HepG2 (cell line): ENCODE results near the gene PLXNC1. TPM values are rescaled to one million over a fixed set of nuclear protein-coding genes. Genes with fewer than 3 reads are reported as not detected.

ENCODE experiments used
- ARNTL ChIP-seq: sonication (generic); formaldehyde crosslinking; IDR thresholded peaks from 2 replicates; pipeline ENCODE4 v1.4.0; 2020; ENCODE audit warnings: mild to moderate bottlenecking, missing genetic modification reagents
- GZF1 ChIP-seq: sonication (generic); formaldehyde crosslinking; IDR thresholded peaks from 2 replicates; pipeline ENCODE4 v1.5.1; 2020; ENCODE audit warnings: mild to moderate bottlenecking, missing genetic modification reagents
- JUND ChIP-seq: sonication (generic); formaldehyde crosslinking; IDR thresholded peaks from 2 replicates; pipeline ENCODE4 v1.8.0; 2022; ENCODE audit warnings: mild to moderate bottlenecking, missing genetic modification reagents
- LCORL ChIP-seq, 2 experiments: fragments of 450-650 bp in 1 of 2; sonication (generic) in 1 of 2; formaldehyde crosslinking in 1 of 2; IDR thresholded peaks; 2 replicates each; pipeline versions ENCODE4 v1.5.0 to v1.6.1; 2017 to 2020; ENCODE audit warnings: antibody characterized with exemption in 1 of 2, missing genetic modification reagents in 1 of 2
- PAX8 ChIP-seq: sonication (generic); formaldehyde crosslinking; IDR thresholded peaks from 2 replicates; pipeline ENCODE4 v1.8.0; 2022; ENCODE audit warnings: mild to moderate bottlenecking, missing genetic modification reagents, borderline replicate concordance
- TARDBP ChIP-seq: sonication (generic); formaldehyde crosslinking; IDR thresholded peaks from 2 replicates; pipeline ENCODE4 v1.8.0; 2022; ENCODE audit warnings: mild to moderate bottlenecking, missing genetic modification reagents
- TBX3 ChIP-seq: fragments of 450-650 bp; IDR thresholded peaks from 2 replicates; pipeline ENCODE4 v1.6.1; 2017; ENCODE audit warnings: antibody characterized with exemption, mild to moderate bottlenecking, inconsistent platforms, borderline replicate concordance
- TRIM24 ChIP-seq: sonication (generic); formaldehyde crosslinking; IDR thresholded peaks from 2 replicates; pipeline ENCODE4 v1.8.0; 2022; ENCODE audit warnings: mild to moderate bottlenecking, missing genetic modification reagents
- ZNF468 ChIP-seq: sonication (generic); formaldehyde crosslinking; IDR thresholded peaks from 2 replicates; pipeline ENCODE4 v1.8.0; 2022; ENCODE audit warnings: mild to moderate bottlenecking, moderate library complexity, missing genetic modification reagents
- ZNF792 ChIP-seq: IDR thresholded peaks from 2 replicates; pipeline ENCODE4 v1.6.1; 2016
- ZNF891 ChIP-seq: sonication (generic); formaldehyde crosslinking; IDR thresholded peaks from 2 replicates; pipeline ENCODE4 v1.5.0; 2020; ENCODE audit warnings: mild to moderate bottlenecking, missing genetic modification reagents
- polyA plus RNA-seq, 8 experiments: library from polyadenylated mRNA; depleted of rRNA in 3 of 8; stranded (reverse) in 7 of 8; unstranded in 1 of 8; fragments of >200 nt; fragmentation: Illumina TruSeq in 4 of 8; extraction: Trizol in 4 of 8; gene quantifications; 2 replicates each; pipeline versions ENCODE4 v1.2.1 to v1.2.3, GENCODE V29; 2011 to 2016; ENCODE audit warnings: low read depth in 4 of 8, missing spikeins in 1 of 8, mixed read lengths in 1 of 8; ENCODE audit not compliant: insufficient read depth in 1 of 8
- total RNA-seq, 5 experiments: library from RNA; depleted of rRNA; stranded (reverse); fragments of >200 nt; fragmentation: Illumina TruSeq; extraction: Trizol; gene quantifications; 2 replicates each; pipeline ENCODE4 v1.2.3, GENCODE V29; 2016; ENCODE audit warnings: low read depth in 1 of 5
- TF ChIP-seq, protein P1 (sequence below): sonication (generic); formaldehyde crosslinking; IDR thresholded peaks from 2 replicates; pipeline ENCODE4 v1.8.0; 2022; ENCODE audit warnings: low read depth, missing genetic modification reagents
- TF ChIP-seq, protein P2 (sequence below): IDR thresholded peaks from 2 replicates; pipeline ENCODE4 v1.6.1; 2018; ENCODE audit warnings: missing genetic modification reagents
- TF ChIP-seq, protein P3 (sequence below): sonication (generic); formaldehyde crosslinking; IDR thresholded peaks from 2 replicates; pipeline ENCODE4 v1.4.0; 2020; ENCODE audit warnings: missing genetic modification reagents

PLXNC1 gene
- total and polyA plus RNA-seq, 2 of the 13 experiments (the other 11 are each of a cell fraction or from before 2014, with no cell fraction given): 6.6 to 11.2 TPM

- TF ChIP-seq, protein P1, sequence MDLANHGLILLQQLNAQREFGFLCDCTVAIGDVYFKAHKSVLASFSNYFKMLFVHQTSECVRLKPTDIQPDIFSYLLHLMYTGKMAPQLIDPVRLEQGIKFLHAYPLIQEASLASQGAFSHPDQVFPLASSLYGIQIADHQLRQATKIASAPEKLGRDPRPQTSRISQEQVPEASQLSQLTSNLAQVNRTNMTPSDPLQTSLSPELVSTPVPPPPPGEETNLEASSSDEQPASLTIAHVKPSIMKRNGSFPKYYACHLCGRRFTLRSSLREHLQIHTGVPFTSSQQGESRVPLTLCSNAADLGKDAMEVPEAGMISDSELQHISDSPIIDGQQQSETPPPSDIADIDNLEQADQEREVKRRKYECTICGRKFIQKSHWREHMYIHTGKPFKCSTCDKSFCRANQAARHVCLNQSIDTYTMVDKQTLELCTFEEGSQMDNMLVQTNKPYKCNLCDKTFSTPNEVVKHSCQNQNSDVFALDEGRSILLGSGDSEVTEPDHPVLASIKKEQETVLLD (CRISPR knock-in tag): no peak
- TF ChIP-seq ZNF792 (CRISPR knock-in tag) (no peak), GZF1 (CRISPR knock-in tag) (no peak), TARDBP (no peak), LCORL (IDR thresholded peaks at IDR 0.05) (no peak), LCORL (CRISPR knock-in tag; IDR thresholded peaks at IDR 0.05) (no peak), TBX3 (no peak), JUND (CRISPR knock-in tag) (no peak), ARNTL (CRISPR knock-in tag) (no peak), ZNF891 (no peak), PAX8 (CRISPR knock-in tag) (no peak), ZNF468 (no peak), TRIM24 (CRISPR knock-in tag) (no peak)
- TF ChIP-seq, protein P2, sequence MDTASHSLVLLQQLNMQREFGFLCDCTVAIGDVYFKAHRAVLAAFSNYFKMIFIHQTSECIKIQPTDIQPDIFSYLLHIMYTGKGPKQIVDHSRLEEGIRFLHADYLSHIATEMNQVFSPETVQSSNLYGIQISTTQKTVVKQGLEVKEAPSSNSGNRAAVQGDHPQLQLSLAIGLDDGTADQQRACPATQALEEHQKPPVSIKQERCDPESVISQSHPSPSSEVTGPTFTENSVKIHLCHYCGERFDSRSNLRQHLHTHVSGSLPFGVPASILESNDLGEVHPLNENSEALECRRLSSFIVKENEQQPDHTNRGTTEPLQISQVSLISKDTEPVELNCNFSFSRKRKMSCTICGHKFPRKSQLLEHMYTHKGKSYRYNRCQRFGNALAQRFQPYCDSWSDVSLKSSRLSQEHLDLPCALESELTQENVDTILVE (CRISPR knock-in tag): no peak
- TF ChIP-seq, protein P3, sequence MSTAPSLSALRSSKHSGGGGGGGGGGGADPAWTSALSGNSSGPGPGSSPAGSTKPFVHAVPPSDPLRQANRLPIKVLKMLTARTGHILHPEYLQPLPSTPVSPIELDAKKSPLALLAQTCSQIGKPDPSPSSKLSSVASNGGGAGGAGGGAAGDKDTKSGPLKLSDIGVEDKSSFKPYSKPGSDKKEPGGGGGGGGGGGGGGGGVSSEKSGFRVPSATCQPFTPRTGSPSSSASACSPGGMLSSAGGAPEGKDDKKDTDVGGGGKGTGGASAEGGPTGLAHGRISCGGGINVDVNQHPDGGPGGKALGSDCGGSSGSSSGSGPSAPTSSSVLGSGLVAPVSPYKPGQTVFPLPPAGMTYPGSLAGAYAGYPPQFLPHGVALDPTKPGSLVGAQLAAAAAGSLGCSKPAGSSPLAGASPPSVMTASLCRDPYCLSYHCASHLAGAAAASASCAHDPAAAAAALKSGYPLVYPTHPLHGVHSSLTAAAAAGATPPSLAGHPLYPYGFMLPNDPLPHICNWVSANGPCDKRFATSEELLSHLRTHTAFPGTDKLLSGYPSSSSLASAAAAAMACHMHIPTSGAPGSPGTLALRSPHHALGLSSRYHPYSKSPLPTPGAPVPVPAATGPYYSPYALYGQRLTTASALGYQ: no peak
Observed at GRCh38 chr12:94114166-94114565, 34.2 kb upstream of the PLXNC1 start (continued).
